Adrenal gland (tissue), 5 donors: Measurements from ENCODE around the gene CAMTA1.

Experiments used
- CTCF ChIP-seq, 6 experiments: fragments of 450-650 bp in 4 of 6; fragments of 200-600 bp in 2 of 6; sonication (generic) in 1 of 6; IDR thresholded peaks; 1 replicate in 5 of 6; 2 replicates in 1 of 6; pipeline versions ENCODE4 v1.5.1 to v1.8.0; 2016 to 2021; ENCODE audit warnings: antibody characterized with exemption in 6 of 6, mild to moderate bottlenecking in 2 of 6, moderate library complexity in 1 of 6
- POLR2A ChIP-seq, 2 donors: fragments of 450-650 bp; IDR thresholded peaks; one replicate each; pipeline ENCODE4 v1.6.1; 2017; ENCODE audit warnings: antibody characterized with exemption in 2 of 2, mild to moderate bottlenecking in 2 of 2, moderate library complexity in 1 of 2
- donor health status: DM: no; HTN: no; CAD: no.

- TF ChIP-seq CTCF (IDR thresholded peaks at IDR 0.05) (no peak), POLR2A (IDR thresholded peaks at IDR 0.05) (no peak)
Observed at GRCh38 chr1:7677815-7678214, 892.6 kb downstream of the CAMTA1 start.
